Stimulated activated CD4-positive, alpha-beta T cell treated with anti-CD3 and anti-CD28 coated beads, Interleukin-2, amount 100 ng/mL, for 24 hours (primary cell): ENCODE data around the gene KCNMB1.

Experiments
- DNase-seq, 2 donors: peaks; one replicate each; pipeline ENCODE4 v3.0.0-alpha.2; 2020

KCNMB1 gene

DNA sequence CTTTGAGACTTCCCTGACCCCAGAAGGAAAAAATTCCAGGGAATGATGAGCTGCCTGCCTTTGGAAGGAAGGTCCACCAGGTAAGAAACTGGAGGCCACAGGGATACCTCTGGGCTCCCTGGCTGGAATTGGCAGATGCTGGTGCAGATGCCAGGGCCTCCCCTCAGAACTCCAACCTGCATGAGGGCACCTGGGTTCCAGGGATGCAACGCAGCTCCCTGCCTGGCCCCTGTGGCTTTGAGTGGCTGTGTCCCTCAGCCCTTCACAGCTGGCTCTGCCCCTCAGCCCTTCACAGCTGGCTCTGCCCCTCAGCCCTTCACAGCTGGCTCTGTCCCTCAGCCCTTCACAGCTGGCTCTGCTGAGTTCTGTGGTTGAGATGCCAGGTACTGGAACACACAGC, 13.9 kb downstream of the KCNMB1 start:
- DNase-seq: no peak

DNA sequence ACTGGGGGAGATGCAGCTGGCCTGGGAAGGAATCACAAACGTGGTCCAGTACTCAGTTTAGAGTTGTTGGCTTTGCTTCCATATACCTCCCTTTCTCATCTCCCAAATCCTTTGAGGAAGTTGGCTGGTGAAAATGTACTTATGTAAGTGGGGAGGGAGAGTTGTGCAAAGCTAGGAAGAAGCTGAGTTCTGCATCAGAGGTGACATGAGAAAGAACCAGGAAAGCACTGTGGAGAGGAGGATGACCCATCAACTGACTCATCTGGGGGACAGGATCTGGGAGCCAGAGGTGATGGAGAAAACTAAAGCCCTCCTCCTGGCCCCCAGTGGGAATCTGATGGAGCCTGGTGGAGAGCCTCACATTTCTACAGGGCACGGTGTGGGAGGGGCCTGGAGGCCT, 16.2 kb downstream of the KCNMB1 start:
- no peak for DNase-seq

DNA sequence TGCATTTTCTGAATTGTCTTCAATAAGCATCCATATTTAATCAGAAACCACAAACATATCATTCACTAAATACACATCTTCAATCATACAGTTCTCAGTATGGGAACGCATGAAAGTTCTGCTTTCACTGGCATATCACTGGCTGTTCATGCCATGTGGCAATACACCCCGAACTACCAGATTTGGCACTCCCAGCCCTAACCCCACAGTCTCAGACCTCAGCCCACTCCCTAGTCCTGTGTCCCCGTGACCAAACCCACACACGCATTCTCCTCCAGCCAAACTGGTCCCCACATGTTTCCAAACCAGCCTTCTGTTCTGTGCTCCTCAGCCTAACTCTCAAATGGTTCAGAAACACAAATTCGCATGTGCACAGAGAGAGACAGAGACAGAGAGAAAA, 20.6 kb downstream of the KCNMB1 start:
- DNase-seq: no peak

DNA sequence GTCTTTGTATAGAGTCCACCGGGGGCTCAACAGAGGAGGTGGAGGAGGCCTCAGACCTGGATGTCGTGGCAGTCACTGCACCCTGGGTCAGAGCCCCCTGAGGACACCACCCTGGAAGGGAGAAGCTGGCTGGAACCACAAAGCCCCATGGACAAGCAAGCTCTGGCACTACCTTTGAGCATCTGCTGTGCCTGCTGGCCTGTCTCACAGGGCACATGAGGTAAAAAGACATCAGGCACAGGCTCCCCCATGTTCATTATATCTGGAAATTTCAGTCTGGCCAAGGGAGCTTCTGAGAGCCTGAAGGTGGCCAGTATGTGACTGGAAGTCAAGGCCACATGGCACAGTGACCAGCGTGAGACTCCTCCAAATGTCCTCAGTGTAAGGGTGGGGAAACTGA, 22.9 kb downstream of the KCNMB1 start:
- DNase-seq: no peak

DNA sequence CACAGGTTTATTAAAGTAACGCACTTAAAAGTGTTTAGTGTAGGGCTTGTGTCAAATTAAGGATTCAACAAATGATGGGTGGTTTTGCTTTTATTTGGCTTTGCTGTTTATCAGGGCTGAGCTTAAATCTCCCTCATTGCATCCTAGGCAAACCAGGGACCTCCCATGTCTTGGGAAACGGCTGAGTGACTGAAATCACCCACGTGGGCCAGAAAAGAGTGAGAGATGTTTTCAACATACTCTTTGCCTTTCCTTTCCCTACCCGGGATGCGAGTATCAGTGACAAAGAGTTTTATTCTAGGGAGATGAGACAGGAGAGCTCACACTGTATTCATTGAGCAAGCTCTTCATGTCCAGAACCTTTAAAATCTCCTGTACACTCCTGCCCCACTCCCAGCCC, 23.3 kb downstream of the KCNMB1 start:
- DNase-seq: no peak

DNA sequence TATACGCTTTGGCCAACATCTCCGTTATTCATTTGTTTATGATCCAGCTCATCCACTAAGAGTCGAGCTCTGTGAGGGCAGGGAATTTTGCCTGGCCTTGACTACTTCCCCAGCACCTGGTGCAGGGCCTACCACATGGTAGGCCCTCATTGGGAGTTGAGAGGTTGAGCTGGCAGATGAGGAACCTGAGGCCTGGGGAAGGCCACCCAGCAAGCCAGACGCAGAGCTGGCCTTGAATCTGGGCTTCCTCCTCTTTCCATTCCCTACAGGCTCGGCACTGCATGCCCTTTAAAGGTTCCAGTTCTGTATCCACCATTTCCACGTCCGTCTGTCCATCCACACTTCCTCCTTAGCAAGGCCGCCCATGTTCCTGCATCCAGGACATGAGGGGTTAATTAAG, 24.2 kb downstream of the KCNMB1 start:
- no peak for DNase-seq

DNA sequence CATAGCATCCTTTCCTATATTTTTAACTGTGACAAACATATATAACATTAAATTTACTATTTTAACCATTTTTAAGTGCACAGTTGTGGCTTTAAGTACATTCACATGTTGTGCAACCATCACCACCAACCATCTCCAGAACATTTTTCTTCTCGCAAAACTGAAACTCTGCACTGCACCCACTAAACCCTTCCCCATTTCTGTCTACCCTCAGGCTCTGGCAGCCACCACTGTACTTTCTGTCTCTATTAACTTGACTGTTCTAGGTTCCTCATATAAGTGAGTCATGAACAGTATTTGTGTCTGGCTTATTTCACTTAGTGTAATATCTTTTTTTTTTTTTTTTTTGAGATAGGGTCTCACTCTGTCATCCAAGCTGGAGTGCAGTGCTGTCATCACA, 25.5 kb downstream of the KCNMB1 start:
- no peak for DNase-seq

DNA sequence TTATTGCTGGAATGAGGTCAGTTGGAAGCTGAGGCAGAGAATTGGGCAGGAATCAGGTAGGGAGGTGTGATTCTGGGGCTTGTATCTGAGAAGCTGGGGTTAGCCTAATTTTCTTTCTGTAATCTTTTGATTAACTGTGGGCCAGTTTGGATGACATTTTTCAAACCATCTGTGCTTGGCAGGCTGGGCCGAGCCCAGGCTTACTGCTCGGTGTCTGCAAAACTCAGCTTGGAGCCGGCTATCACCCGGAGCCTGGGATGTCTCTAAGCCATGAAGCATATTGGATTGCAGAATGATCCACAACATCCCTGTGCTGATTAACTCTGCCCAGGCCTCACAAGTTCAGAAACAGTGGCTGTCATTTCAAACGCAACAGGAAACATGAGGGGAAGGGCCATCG, 26.5 kb downstream of the KCNMB1 start:
- DNase-seq: no peak

DNA sequence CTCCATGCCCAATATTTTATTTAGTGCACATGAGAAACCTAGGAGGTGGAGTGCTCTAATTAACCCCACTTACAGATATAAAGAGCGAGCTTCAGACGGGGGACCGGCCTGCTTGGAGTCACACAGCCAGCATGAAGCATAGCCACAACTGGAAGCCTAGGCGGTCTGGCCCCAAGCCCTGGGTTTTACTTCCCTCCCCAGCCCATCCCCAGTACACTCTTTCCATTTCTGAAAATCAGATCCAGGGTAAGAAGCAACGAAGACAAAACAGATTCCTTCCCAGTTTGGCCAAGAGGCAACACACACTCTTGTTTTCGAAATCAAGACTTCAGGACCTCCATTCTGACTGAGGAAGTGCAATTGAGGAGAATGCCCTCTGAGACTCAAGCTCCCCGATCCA, 27.1 kb downstream of the KCNMB1 start:
- no peak for DNase-seq

DNA sequence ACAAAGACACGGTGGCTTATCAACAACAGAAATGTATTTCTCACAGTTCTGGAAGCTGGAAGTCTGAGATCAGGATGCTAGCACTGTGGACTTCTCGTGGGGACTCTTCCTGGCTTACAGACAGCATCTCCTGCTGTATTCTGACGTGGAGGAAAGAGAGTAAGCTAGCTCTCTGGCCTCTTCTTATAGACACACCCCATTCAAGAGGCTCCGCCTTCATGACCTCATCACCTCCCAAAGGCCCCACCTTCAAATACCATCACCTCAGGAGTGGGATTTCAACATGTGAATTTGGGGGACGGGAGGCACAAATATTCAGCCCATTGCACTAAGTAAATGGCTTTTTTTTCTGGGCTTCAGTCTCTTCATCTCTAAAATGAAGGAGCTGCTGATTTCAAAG, 27.6 kb downstream of the KCNMB1 start:
- DNase-seq: no peak

DNA sequence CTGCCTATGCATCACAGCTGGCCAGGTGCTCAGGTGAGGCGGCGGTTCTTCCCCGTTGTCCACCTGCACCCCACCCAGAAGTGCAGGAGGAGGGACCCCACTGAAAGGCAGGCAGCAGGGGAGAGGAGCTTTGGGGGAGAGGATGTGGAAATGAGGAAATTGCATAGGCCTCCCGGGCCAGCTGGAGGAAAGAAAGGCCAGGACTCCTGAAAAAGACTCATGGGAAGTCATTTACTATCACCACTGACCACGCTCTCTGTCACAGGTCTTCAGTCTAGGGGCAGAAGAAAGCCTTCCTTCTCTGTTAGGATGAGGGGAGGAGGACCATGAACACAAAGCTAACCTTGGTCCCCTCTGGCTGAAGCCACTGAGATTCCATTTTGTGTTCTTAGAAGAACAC, 28.1 kb downstream of the KCNMB1 start:
- no peak for DNase-seq

DNA sequence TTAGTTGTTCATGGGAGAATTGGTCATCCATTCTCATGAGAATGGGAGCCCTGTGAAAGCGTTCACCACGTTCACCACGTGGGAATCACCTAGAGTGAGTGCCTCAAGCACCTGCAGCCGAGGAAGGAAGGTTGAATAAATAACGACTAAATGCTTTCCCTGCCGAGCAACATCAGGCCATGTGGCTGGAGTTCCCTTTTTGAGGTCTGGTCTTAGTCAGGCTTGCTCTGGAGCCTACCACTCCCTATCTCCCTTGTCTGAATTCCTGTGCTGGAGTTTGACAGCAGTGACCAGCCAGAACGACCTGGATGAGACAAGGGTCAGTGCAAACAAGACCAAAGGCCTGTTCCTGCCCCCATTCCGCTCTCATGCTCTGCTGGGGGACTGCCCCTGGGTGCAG, 28.5 kb downstream of the KCNMB1 start:
- no peak for DNase-seq

DNA sequence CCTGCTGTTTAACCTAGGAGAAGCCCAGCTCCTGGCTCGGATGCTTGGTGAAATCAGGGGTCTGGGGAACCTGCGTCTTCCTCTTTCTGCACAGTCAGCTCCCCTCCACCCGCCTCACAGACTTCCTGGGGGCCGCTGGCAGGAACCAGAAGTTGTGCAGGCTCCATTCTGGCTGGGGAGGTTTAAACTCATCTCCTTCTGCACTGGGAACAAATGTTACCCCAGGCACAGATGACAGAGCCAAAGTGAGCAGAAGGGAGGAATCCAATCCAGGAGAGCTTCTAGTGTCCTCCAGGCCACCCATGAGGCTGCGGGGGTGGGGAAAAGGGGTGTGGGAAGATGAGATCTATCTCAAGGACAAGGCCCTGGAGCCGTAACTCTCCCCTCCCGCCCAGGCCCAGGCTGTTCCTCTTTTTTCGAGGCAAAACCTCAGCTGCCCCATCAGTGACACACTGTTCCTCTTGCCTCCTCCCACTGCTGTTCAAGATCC, 31.2 kb downstream of the KCNMB1 start:
- no peak for DNase-seq

DNA sequence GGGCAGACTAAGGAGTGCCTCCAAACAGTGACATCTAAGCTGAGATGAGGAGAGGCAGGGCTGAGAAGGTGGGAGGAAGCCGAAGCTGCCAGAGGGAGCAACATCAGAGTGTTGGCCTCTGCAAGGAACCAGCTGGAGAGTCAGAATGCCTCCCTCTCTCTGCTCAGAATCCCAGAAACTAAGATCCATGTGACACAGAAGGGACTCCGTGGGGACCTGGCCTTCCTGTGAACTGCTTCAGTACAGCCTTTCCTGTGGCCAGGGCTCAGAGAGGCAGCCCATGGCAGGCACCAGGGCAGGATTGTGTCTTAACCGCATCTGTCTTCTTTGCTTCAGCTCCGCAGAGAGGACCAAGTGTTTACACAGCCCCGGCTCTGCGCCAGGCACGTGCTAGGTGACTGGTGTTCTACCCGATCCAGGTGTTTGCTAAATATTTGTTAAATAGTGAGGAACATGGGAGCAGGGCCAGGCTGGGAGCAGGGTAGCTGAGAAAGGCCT, 33.5 kb downstream of the KCNMB1 start:
- DNase-seq: no peak

DNA sequence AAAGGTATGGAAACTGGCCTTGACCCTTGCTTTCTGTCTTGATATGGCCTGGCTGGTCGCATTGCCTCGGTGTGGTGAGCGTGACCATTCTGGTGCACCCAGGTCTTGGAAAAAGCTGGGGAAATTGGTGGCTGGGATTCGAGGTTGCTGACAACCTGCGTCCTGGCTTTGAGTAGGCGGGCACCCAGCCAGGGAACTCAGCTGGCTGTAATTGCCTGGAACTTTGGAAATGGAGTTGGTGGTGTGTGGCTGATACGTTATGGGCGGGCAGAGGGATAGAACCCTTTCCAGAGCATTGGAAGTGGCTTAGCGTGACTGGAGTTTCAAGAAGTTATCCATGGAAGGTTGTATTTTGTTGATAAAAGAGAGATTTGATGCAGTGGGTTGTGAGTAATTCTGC, 35.2 kb downstream of the KCNMB1 start:
- DNase-seq: no peak

DNA sequence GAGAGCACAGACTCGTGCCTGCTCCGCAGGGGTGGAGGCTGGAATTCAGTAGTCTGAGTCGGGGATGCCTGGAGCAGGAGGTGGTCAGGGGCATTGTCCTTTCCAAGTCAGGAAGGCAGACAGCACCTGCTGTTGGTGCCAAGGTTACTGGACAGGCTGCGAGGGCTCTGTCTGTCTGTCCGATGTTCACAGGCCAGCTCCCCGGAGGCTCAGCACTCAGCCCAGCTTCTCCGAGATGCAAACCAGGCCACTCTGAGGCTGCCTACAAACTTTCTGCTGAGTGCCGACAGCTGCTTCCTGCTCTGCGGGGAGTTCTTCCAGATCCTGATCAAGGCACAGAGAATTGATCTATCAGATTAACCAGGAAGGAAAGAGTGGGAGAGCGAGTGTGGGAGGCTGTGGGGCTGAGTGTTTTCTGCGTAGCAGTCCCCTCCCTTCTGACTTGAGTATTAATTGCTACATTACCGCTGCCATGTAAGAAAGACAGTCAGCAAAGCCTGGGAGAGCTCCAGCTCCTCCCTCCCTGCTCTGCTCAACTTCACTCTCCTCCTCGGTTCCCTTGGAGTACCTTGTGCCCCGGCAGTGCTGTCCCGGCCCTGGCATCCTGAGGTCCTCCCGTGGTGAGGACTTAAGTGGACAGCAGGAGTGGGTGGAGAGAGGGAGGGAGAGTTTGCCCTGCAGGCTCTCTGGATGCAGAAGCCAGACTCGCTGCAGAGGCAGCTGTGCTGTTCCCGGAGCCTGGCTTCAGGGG, 36.0 kb downstream of the KCNMB1 start:
- no peak for DNase-seq

DNA sequence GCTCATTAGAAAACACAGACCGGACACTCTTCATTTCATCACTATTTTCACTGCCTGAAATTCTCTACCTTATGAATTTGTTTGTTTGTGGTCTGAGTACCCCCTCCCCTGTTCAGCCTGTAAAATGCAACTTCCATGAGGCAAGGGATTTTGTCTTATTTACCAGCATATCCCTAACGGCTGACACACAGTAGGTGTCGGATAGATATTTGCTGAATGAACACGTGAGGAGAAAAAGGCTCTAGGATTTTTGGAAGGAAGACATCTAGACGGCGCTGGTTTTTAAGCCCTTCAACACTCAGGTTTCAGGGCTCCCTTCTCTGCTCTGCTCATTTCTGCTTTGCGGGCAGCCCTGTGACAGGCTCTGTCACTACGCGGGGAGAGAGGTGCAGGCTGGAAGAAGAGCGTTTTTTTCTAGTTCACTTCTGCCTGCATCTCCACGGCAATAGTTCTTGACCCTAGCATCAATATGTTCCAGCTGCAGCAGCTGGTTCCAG, 41.0 kb downstream of the KCNMB1 start:
- DNase-seq: no peak

DNA sequence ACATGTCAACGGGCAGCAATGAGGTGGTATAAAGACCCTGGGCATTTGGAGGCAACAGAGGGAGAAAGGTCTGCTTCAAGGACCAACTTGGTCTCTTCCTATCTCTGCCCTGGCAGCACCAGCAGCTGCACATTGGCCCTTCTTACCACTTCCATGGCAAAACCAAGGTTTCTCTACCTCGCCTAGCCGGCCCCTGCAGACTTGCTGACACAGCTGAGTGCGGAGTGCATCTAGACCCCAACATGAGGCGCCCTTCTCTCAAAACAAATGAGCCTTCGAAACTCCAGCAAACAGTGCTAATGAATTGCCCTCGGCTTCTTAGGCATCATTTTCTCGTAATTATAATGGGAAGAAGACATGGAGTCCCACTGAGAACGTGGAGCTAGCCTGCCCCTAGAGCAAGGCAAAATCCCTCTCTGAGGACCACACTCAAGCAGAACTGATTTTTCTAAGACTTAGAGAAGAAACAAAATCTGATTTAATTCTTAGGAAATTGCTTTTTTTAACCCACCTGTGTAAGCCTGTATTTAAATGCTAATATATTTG, 42.1 kb downstream of the KCNMB1 start:
- DNase-seq: no peak

DNA sequence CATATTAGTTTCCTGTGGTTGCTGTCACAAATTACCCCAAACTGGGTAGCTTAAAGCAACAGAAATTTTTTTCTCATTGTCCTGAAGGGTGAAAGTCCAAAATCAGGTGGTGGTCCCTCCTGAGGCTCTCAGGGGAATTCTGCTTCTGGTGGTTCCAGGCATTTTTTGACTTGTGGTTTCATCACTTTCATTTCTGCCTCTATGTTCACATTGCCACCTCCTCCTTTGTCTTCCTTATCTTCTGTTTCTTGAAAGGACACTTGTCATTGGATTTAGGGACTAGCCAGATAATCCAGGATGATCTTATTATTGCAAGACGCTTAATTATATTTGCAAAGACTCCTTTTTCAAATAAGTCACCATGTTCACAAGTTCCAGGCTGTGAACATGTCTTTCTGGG, 43.2 kb downstream of the KCNMB1 start:
- DNase-seq: no peak

DNA sequence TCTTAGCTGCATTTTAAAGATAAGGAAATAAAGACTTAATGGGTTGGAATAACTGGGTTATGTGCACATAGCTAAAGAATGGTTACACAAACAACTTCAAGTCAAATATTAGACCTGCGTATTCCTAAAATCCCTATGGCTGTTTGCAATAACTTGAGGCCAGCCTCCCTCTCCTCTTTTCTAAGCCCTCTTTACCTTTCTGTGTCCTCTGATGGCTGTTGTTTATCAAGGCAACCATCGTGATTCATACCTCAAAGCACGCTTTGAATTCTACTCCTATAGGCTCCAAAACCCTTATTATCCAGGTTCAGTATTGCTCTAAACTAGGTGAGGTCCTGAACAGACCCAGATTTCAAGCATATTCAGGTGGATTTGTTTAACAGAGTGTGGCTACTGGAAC, 46.0 kb downstream of the KCNMB1 start:
- DNase-seq: no peak

DNA sequence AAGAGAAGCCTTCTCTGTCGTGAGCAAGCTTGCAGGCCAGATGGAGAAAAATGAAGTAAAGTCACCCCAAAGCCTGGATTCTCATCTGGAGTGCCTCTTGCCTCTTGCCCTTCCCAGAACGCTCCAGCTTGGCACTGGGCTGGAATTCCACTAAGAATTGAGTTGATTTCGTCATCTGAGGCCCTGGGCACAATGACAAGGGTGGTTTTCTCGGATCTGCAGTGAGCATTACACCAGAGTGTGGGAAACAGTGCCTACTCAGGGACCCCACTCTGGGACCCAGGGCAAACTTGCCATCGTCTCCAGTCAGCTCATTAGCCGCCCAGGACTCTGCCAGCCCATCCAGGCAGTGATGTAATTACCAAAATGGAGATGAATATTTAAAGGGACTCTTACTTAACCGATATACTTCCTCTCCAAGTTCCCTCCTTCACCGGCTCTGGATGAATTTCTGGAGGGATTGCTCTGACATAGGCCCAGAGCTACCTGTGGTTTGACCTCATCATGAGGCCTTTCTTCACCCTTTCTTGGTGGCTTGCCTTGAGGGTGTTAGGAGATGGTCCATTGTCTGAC, 46.9 kb downstream of the KCNMB1 start:
- no peak for DNase-seq

DNA sequence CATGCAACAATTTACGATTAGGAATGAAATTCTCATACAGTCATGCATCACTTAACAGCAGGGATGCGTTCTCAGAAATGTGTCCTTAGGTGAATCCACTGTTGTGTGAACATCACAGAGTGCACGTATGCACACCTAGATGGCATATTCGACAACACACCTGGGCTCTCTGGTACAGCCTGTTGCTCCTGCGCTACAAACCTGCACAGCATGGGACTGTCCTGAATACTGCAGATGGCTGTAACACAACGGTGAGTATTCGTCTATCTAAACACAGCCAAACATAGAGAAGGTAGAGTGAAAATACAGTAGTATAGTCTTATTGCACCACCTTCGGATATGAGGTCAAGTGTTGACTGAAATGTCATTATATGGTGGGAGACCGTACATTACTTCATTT, 47.6 kb downstream of the KCNMB1 start:
- no peak for DNase-seq

DNA sequence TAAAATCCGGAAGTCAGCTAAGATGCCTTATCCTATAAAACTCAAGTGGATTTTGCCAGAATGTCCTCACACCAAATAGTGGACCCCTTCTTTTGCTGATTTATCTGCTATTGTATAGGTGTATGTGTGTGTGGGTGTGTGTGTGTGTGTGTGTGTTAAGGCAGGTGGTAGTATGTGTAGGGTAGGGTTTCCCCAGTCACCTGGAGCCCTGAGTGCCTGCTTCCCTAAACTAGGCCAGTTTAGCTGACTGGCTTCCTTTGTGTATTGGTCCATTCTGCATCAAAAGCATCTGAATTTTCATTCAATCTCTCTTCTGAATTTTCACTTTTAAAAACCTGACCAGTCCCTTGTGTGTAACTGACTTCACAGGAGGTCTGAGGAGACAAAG, 49.4 kb downstream of the KCNMB1 start:
- DNase-seq: no peak
